HG02981 (cell line): ENCODE data around the gene IMMP2L.
A peak's percentile ranks its signal among the peaks of the same experiment; 100 is the strongest.
"Not testable (repeated sequence)": the region's sequence is repeated elsewhere in the genome, so short reads cannot be mapped to it uniquely, and the experiment has no call there.

Experiments
- ATAC-seq: cut with Tn5 transposase; IDR thresholded peaks from one replicate; pipeline ENCODE4 v1.9.1; 2021; ENCODE audit warnings: mild to moderate bottlenecking, moderate library complexity; ENCODE audit not compliant: unreplicated experiment

IMMP2L gene

DNA sequence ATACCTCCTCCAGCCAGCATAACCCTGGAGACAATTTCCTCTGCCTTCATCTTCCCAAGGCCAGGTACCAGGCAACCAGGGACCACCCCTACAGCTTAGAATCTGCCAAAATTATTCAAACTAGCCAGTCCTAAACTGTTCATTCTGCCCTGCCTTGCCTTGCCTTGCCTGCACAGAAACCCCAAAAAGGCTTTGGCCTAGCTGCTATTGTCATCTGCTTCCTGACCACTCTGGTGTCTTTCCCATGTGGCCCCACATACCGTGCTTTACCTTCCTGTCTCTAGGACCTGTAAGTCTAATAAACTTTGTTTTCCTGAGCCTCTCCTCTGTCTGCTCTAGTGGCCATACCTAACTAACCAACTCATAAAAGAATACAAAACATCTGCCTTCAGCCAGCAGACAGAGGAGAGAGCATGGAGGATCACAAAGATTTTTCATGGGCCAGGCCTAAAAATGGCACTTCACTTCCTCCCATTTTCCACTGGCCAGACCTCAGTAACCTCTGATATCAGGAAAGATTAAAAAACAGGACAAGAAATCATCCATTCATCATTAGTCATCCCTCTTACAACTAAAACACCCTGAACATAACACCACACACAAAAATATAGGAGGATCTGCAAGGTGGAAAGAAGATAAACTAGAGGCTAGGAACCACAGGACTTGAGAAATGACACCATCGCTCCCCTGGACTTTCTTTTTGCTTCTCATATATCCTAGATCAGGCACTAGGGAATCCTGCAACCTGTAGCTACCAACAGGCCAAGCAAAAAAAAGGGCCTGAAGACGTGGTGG, 51.5 kb downstream of the IMMP2L start:
- ATAC-seq: no peak

DNA sequence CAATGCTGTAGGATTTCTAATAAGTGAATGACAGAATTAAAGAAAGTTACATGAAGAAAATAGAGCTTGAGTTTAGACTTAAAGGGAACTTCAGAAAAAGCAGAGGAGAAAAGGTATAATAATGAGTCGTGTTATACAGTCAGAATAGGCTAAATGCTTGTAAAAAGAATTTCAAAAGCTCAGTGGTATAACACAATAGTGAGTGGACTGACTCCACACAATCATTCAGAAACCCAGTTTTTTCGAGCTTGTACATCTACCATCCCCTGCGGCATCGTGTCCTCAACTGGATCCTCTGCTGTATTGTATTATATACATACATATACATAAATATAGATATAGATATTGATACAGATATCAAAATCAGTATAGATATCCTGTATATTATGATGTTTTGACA, 52.2 kb downstream of the IMMP2L start:
- ATAC-seq: no peak

DNA sequence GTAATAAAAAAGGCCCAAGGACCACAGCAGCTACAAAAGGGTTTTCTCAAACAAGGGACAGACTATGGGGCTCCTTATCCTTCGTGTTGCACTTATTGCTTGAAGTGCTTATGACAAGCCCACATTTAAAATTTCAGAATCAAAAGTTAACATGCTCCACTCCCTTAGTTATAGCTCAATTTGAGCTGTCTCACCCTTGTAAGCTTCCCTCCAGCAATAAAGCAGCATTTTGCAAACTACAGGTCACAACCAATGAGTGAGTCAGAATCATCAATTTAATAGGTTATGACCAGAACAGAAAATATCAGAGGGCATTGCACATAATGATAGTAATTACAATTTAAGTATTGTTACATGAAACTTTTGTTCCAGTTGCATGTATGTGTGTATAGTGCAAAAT, 53.0 kb downstream of the IMMP2L start:
- ATAC-seq: no peak

DNA sequence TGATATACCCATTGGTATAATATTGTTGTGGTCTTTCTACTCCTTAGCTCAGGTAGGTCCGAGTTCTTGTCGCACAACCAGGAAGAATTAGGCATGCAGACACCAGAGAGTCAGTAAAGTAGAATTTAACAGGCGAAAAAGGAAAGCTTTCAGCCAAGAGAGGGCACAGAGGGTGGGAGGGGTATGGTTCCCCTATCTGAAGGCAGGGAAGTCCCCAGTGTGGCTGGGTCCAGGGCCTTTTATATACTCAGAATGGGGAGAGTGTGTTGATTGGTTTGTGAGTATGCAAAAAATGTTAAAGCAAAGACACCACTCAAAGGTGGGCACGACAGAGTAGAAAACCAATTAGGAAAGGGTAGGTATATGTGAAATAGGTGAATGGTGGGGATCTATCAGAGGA, 53.9 kb downstream of the IMMP2L start:
- no peak for ATAC-seq

DNA sequence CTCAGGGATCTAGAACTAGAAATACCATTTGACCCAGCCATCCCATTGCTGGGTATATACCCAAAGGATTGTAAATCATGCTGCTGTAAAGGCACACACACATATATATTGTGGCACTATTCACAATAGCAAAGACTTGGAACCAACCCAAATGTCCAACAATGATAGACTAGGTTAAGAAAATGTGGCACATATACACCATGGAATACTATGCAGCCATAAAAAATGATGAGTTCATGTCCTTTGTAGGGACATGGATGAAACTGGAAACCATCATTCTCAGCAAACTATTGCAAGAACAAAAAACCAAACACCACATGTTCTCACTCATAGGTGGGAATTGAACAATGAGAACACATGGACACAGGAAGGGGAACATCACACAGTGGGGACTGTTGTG, 56.9 kb downstream of the IMMP2L start:
- ATAC-seq: not testable (repeated sequence)

DNA sequence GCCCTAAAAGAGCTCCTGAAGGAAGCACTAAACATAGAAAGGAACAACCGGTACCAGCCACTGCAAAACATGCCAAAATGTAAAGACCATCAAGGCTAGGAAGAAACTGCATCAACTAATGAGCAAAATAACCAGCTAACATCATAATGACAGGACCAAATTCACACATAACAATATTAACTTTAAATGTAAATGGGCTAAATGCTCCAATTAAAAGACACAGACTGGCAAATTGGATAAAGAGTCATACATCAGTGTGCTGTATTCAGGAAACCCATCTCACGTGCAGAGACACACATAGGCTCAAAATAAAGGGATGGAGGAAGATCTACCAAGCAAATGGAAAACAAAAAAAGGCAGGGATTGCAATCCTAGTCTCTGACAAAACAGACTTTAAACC, 60.5 kb downstream of the IMMP2L start:
- not testable (repeated sequence) for ATAC-seq

DNA sequence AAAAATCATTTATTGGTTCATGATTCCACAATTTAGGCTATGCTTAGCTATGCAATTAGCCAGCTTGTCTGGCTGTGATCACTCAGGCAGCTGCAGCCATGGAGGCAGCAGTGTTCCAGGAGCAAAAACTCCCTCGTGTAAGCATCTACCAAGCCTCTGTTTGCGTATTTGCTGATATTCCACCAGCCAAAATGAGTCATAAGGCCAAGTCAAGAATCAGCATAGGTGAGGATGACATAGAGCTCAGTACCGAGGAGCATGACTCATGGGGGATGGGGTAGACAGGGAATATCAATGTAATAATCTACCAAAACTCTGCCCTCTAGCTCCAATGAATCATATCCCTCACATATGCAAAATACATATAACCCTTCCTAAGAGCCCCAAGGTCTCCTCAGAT, 63.3 kb downstream of the IMMP2L start:
- ATAC-seq: no peak

DNA sequence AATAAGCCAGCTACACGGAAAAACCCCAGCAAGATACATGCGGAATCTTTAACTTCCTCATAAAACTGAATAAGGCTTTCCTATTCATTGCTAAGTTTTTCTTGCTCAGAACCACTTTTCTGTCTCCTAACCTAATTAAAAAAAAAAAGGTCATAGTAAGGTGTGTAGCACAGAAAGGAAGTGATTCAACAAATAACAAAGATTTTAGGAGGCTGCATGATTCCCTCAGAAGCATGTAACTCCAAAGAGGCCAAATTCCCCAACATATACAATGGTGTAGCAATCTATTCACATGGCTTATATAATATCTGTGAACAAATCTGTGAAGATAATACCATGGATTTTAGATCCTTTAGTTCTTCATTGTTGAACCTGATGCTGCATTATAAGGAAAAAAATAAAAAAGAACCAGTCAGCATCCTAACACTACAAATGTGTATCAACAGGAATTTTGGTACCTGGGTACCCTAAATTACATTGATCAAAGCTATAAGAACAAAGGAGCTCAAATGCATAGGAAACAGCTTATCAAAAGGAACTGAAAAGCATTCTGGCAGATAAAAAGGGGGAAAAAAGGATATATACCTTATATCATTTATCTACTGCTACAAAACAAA, 63.8 kb downstream of the IMMP2L start:
- no peak for ATAC-seq

DNA sequence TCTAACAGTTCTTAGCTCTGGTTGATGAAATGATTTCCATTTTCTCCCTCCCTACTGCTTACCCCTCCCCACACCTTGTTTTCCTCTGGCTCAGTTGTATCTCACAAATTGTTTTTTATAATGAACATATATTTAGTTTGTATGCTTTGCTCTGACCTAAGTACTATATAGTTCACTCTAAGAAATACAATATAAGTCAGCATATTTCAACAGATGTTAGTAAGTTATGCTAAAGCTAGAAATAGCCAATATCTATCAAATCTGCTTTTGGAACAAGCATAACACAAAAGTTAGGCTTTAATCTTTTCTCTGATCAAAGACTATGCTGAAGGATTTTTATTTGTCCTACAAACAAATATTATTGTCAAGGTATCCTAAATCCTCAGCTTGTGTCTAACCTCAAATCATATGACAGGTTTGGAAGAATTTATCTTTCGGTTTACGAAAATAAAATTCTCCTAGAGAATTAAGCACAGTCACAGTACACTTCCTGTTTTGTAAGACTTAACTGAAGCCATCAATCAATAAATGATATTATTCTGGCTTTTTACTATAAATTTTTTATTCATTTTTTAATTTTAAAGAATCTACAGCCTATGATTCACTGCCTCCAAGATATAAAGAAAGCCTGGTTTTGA, 67.0 kb downstream of the IMMP2L start:
- ATAC-seq: no peak

DNA sequence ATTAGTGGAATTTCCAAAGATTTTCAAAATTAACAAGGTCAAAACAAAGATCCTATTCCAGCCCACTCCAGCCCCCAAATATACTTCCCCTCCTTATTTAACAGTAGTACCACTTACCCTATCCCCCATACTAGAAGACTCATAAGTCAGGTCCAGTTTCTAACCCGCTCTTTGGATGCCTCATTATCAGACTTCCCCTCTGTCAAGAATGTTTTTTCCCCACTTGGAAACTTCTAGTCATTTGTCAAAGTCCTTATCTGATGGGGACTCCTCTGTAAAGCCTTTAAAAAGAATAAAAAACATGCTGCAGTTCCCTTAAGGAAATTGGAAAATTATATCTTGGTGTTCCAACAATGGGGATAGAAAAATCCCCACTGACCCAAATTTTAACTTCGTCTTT, 70.1 kb downstream of the IMMP2L start:
- no peak for ATAC-seq

DNA sequence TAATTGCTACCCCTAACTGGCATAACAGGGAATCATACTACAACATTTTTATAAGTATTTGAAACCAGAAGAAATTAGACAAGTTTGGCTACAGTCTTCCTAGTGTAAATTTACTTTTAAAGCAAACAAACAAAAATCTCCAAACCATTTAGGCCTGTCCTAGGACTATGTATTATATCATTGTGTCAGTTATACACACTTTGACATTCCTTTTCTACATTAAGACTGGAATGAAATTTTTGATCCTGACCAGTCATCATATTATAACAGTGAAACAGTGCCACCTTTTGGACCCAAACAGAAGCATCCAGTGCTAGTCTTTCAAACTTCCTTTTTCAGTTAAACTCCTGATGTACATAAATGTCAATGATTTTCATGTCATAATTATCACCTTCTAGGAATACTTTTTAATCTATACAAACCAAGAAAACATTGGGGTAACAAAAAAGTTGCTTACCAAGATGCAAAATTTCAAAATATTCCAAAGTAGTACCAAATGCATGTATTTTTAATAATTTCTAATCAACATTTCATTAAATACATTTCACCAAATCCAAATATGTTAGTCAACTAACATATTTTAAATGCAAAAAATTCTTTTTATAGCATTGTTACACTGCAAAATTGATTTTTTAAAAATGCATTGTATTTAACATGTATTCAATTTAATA, 75.7 kb downstream of the IMMP2L start:
- peak; percentile 56 for ATAC-seq

DNA sequence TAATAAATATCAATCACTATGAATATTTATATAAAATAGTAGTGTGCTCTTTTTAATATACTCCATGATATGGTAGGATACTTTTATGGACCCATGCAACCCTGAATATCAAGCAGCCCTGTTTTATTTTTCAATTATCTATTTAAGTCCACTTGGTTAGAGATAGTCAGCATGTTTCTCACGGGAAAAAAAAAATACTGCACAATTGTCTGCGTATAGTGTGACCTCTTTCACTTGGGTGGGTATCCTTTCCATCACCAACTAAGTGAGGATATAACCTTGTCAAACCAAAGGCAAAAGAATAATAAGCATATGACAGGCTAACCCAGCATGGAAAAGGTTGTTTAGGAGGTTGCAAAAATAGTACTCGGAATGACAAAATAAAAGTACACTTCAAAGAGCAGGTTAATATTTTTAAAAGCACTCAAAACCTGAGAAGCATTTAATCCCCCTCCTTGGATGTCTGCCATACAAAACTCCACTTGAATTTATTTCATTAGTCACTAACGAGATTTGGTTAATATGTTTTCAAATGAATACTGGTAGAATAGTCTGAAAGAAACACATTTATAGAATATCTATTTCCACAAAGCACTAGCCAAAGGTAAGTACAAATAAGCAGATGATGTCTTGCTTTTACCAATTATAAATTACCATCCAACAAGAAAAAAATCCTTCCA, 76.5 kb downstream of the IMMP2L start:
- no peak for ATAC-seq

DNA sequence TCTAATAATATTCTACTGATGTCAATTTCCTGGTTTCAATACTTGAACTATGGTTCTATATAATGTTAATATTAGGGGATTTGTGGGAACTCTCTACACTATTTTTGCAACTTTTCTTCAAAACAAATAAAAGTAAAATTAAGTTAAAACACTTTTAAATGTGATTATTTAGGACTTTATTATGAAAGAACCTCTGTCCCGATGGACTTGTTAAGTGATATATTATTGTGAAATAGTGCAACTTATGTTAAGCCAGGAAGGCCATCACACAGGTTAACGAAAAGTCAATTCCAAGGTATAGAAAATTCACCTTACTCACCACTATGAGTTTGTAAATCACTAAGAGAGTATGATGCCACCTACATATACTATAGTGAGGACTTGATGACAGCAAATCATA, 79.2 kb downstream of the IMMP2L start:
- ATAC-seq: no peak

DNA sequence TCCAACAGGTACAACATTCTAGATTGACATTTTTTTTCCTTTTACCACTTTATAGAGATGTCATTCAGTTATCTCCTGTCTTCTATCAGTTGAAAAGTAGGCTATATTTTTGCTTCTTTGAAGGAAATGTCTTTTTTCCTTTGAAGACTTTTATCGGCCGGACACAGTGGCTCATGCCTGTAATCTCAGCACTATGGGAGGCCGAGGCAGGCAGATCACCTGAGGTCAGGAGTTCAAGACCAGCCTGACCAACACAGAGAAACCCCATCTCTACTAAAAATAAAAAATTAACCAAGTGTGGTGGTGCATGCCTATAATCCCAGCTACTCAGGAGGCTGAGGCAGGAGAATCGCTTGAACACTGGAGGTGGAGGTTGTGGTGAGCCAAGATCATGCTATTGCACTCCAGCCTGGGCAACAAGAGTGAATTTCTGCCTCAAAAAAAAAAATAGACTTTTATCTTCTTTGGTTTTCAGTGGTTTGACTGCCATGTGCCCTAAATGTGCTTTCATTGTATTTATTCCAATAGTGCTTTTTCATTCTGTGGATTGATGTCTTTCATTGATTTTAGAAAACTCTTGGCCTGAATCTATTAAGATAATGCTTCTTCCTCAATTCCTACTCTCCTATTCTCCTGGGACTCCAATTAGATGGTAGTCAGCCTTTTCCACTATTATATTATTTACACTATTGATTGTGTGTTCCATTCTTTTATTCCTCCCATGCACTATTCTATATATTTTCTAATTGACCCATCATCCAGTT, 84.6 kb downstream of the IMMP2L start:
- ATAC-seq: no peak

DNA sequence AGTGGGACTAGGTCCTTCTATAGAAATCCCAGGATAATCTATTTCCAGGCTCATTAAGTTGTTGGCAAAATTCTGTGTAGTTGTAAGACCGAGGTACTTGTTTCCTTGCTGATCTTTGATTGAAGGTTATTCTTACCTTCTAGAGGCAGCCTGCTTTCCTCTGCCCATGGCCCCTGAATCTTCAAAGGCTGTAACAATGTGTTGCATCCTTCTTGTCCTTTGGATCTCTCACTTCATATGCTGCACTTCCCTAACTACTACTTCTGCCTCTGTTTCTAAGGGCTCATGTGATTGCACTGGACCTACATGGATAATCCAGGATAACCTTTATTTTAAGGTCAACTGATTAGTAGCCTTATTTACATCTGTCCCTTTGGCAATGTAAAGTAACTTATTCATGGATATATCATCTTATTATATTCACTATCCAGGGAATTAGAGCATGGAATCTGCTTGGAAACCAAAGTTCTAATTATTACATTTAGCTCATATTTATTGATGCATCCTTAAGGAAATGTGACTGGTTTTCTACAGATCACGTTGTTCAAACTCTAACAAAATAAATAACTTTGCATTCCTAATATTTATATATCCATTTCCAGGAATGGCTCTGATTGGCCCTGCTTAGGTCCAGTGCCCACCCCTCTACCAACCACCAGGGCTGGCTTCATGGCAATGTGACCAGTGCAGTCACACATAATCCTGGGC, 85.6 kb downstream of the IMMP2L start:
- ATAC-seq: no peak

DNA sequence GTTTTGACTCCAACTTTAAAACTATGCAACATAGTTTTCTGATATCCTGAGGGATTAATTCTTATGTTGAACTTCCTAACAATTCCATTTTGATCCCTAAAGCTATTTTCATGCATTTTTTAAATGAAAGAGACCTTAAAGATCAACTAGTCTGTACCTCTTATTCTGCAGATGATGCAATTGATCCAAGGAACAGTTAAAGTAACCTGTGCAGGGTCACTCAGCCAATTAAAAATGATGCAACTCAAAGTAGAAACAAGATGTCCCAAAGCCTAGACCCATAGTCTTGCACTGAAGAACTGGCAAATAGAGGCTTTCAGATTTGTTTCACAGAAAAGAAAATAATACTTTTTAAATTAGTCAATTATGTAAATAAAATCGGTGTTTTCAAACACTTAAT, 86.3 kb downstream of the IMMP2L start:
- no peak for ATAC-seq

DNA sequence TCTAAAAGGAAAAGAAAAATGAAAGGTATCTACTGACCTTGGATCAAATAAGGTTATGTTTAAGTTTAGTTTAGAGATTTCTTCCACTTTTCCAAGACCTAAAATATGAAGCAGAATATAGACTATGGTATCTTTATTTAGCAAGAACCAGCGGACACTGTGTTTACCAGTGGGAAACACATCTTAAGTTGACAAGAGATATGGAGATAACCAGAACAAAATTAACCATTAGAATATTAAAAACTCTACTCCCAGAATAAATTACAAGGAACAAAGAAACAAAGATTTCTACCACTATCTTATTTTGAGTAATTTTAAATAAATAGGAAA, 86.9 kb downstream of the IMMP2L start:
- ATAC-seq: no peak

DNA sequence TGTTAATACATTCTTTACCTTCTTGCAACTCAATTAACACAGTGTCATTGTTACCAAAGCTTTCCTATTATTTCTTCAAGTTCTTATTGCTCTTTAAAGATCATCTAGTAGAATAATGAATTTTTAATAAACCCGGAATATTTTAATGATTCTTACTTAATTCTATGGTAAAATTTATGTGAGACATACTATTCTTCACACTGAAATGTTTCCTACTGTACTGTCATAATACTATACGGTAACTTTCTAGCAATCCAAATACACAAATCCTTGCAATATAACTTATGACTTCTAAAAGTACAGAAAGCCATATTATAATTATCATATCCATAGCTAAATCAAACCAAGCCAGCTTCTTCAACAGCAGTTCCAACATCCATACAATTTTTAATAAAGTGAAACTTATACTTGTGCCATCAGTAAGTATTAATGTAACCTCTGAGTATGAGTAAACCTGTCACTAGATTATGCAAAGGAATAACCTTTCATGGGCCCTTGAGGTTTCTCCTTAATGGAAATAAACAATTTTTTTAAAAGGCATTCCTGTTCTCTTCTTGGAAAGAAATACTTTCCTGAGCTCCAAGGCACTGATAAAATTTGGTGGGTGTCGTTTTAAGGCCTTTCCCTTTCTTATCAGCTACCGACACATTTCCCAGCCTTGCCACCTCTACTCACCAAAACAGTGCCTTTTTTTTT, 87.4 kb downstream of the IMMP2L start:
- no peak for ATAC-seq

DNA sequence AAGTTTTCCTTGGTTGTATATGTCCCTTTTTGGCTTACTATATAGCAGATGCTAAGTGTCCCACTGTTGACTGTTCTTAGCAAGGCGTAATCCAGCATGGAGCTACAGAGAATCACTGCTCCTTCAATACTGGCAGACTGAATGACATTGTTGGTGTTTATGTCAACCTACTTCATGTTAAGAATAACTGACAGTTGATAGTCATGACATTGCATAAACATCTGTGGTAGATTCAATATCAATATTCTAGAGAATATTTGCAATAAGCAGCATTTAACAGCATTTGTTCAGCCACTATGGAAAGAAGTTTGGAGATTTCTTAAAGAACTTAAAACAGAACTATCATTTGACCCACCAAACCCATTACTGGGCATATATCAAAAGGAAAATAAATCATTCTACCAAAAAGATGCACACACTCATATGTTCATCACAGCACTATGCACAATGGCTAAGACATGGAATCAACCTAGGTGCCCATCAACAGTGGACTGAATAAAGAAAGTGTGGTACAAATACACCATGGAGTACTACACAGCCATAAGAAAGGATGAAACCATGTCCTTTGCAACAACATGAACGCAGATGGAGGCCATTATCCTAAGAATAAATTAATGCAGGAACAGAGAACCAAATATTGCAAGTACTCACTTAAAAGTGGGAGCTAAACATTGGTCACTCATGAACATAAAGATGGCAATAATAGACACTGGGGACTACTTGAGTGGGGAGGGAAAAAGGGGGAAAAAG, 88.7 kb downstream of the IMMP2L start:
- ATAC-seq: no peak
